K562 treated with DMSO at 1 percent for 48 hours (cell line): ENCODE measurements around the gene PRPS1. TPM values are rescaled to one million over a fixed set of nuclear protein-coding genes. Genes with fewer than 3 reads are reported as not detected.

ENCODE experiments used
- total RNA-seq: library from RNA; unstranded; fragments of 300-600 nt; gene quantifications from 2 replicates; pipeline ENCODE4 v1.2.3, GENCODE V29; 2022; ENCODE audit warnings: low replicate concordance; ENCODE audit errors: extremely low read depth

The PRPS1 gene
- total RNA-seq: not detected in 2 replicates

GRCh38 chrX:107627838-107628661, at the start of gene PRPS1:
TSS of gene PRPS1 (plus strand) at chrX:107628510. CDS start at chrX:107628629, 119 bp downstream.

Other genes starting within 250 kb of the PRPS1 start
- gene FRMPD3, start 178.9 kb upstream of the PRPS1 start, total RNA-seq: not detected in 2 replicates
- gene TSC22D3, start 147.3 kb downstream of the PRPS1 start, total RNA-seq: not detected in 2 replicates
- not detected in 2 replicates for gene NCBP2L, start 149.2 kb downstream of the PRPS1 start, total RNA-seq
- gene MID2, start 197.4 kb downstream of the PRPS1 start, total RNA-seq: not detected in 2 replicates